Aorta (tissue), 5 donors: Measurements from ENCODE around the gene ZMYM3. TPM values are rescaled to one million over a fixed set of nuclear protein-coding genes. Genes with fewer than 3 reads are reported as not detected.

ENCODE experiments used
- ATAC-seq: fragments of 200-7000 bp; cut with Tn5 transposase; one replicate; pipeline ENCODE4 v1.9.1; 2022; ENCODE audit warnings: moderate library complexity; ENCODE audit not compliant: low FRiP score
- DNase-seq, 2 donors: peaks; one replicate each; pipeline ENCODE4 v3.0.0-alpha.2; 2020
- H3K27ac ChIP-seq, 2 donors: one replicate each; pipeline ENCODE4 v1.5.1; 2013; ENCODE audit warnings: low read length in 2 of 2, mild to moderate bottlenecking in 2 of 2, moderate library complexity in 2 of 2, control low read depth in 1 of 2, inconsistent platforms in 1 of 2, low read depth in 1 of 2
- H3K27me3 ChIP-seq, 2 donors: one replicate each; pipeline ENCODE4 v1.6.1; 2013; ENCODE audit warnings: control low read depth in 1 of 2, low read length in 1 of 2, mild to moderate bottlenecking in 1 of 2, moderate library complexity in 1 of 2; ENCODE audit not compliant: insufficient read depth in 2 of 2, control insufficient read depth in 1 of 2
- H3K36me3 ChIP-seq, 2 donors: one replicate each; pipeline ENCODE4 v1.6.1; 2013; ENCODE audit warnings: control low read depth in 1 of 2, low read length in 1 of 2, mild to moderate bottlenecking in 1 of 2; ENCODE audit not compliant: insufficient read depth in 2 of 2, control insufficient read depth in 1 of 2
- H3K4me1 ChIP-seq, 2 donors: one replicate each; pipeline ENCODE4 v1.6.1; 2013; ENCODE audit warnings: low read length in 2 of 2, control low read depth in 1 of 2, mild to moderate bottlenecking in 1 of 2, moderate library complexity in 1 of 2; ENCODE audit not compliant: insufficient read depth in 2 of 2, control insufficient read depth in 1 of 2
- H3K4me3 ChIP-seq, 2 donors: one replicate each; pipeline ENCODE4 v1.5.1; 2013; ENCODE audit warnings: low read length in 2 of 2, control low read depth in 1 of 2, mild to moderate bottlenecking in 1 of 2
- H3K9me3 ChIP-seq: one replicate; pipeline ENCODE4 v1.6.1; 2013; ENCODE audit warnings: mild to moderate bottlenecking, low read length; ENCODE audit not compliant: control insufficient read depth
- WGBS, 2 donors: extraction: QIAGEN DNeasy Blood & Tissue Kit; methylation state at CpG; one replicate each; pipeline ENCODE4 v1.1.7; 2013; 5-methylcytosine and 5-hydroxymethylcytosine counted together
- intact Hi-C, 2 donors: fragments of 100-400 bp; cut with DNase I; formaldehyde crosslinking; loops; one replicate each; pipeline versions ENCODE4 v1.14.2 to v1.15.0; 2022
- polyA plus RNA-seq, 2 donors: library from polyadenylated mRNA; stranded (reverse); fragments of 200-250 nt; gene quantifications; one replicate each; pipeline ENCODE4 v1.2.3, GENCODE V29; 2013
- total RNA-seq, 2 donors: library from RNA; stranded (reverse); fragmentation: NEBNext Ultra II Directional; extraction: Animal tissue kit (Norgen Biotek cat#: 25700); gene quantifications; one replicate each; pipeline ENCODE4 v1.2.1, GENCODE V29; 2021
- donor health status: healthy with polysubstance abuse.
- donor health status: Bipolar disorder and iron deficiency.
- donor health status: DM: no; HTN: no; CAD: no.
- donor health status: DM: no; HTN: no; CAD: no.
- donor health status: DM: yes; HTN: yes; CAD: no.

ZMYM3 gene
- total and polyA plus RNA-seq, 4 donors, result 3.8 to 26.0 (median 15.4) TPM

DNA sequence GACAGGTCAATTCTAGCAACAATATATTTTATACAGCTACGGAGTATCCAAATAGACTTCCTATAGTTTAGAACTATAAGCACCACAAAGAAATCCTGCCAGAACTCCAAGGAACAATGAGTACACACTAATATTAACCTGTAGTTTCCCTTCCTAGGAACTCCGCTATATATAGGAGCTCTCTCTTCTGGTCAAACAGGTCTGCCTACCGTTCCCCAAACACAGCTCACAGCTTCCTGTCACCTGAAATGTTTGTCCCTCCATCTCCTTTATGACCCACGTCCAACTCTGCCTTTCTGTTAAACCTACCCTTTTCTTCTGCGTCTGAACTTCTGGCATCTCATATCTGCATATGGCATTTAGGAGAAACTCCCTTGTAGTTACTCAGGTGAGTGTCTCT, 41.4 kb downstream of the ZMYM3 start:
- intact Hi-C loops, result no loop called here
- WGBS, 2 donors, result 58 to 59% methylated on average over 5 of the region's 5 CpGs
- no peak for ATAC-seq
- H3K27me3 ChIP-seq, result no peaks in the 10 kb centered on the region
- DNase-seq, result no peak
- H3K36me3 ChIP-seq, result no peaks in the 10 kb centered on the region
- no peaks in the 10 kb centered on the region for H3K4me1 ChIP-seq
- H3K27ac ChIP-seq, result no peak overlapping the region
- no peak overlapping the region for H3K4me3 ChIP-seq
- H3K9me3 ChIP-seq, result no peaks in the 10 kb centered on the region

DNA sequence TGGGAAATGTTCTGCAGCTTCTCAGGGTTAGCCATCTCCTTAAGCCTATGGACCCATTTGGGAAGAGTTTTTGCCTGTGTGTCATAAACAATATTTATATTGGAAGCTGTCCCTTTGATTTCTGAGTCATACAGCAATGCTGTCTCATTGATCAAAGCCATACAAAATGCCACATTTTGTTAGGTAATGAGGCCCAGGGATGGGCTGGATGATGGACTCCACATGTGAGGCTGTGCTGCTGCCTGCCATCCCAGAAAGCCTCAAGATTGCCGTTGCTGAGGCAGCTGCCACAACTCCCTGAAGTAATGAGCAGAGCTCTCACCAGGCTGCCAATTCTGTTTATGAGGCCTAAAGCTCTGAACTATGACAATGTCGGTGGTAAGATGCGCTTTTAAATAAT, 43.1 kb downstream of the ZMYM3 start:
- H3K27me3 ChIP-seq, result no peaks in the 10 kb centered on the region
- H3K36me3 ChIP-seq, result no peaks in the 10 kb centered on the region
- H3K27ac ChIP-seq, result no peak overlapping the region
- H3K9me3 ChIP-seq, result no peaks in the 10 kb centered on the region
- DNase-seq (no peak), ATAC-seq (no peak)
- no peaks in the 10 kb centered on the region for H3K4me1 ChIP-seq
- no peak overlapping the region for H3K4me3 ChIP-seq
- WGBS, 2 donors, result 69 to 75% methylated on average over 3 of the region's 3 CpGs
- intact Hi-C loops, result no loop called here

GRCh38 chrX:71199252-71200008, 54.5 kb downstream of the ZMYM3 start:
- H3K27me3 ChIP-seq, result no peaks in the 10 kb centered on the region
- DNase-seq (no peak), ATAC-seq (no peak)
- H3K27ac ChIP-seq, result no peak overlapping the region
- no peak overlapping the region for H3K4me3 ChIP-seq
- intact Hi-C loops, result no loop called here
- no peaks in the 10 kb centered on the region for H3K36me3 ChIP-seq
- H3K9me3 ChIP-seq, result no peaks in the 10 kb centered on the region
- 78 to 82% methylated on average over 7 of the region's 7 CpGs for WGBS, 2 donors
- H3K4me1 ChIP-seq, result no peaks in the 10 kb centered on the region

GRCh38 chrX:71198066-71198465, 55.9 kb downstream of the ZMYM3 start:
- ATAC-seq, result no peak
- H3K9me3 ChIP-seq, result no peaks in the 10 kb centered on the region
- no peaks in the 10 kb centered on the region for H3K4me1 ChIP-seq
- no peaks in the 10 kb centered on the region for H3K36me3 ChIP-seq
- intact Hi-C loops, result no loop called here
- no peak overlapping the region for H3K4me3 ChIP-seq
- no peaks in the 10 kb centered on the region for H3K27me3 ChIP-seq
- WGBS, 2 donors, result 62% methylated on average over 3 of the region's 3 CpGs
- no peak overlapping the region for H3K27ac ChIP-seq
- no peak for DNase-seq

DNA sequence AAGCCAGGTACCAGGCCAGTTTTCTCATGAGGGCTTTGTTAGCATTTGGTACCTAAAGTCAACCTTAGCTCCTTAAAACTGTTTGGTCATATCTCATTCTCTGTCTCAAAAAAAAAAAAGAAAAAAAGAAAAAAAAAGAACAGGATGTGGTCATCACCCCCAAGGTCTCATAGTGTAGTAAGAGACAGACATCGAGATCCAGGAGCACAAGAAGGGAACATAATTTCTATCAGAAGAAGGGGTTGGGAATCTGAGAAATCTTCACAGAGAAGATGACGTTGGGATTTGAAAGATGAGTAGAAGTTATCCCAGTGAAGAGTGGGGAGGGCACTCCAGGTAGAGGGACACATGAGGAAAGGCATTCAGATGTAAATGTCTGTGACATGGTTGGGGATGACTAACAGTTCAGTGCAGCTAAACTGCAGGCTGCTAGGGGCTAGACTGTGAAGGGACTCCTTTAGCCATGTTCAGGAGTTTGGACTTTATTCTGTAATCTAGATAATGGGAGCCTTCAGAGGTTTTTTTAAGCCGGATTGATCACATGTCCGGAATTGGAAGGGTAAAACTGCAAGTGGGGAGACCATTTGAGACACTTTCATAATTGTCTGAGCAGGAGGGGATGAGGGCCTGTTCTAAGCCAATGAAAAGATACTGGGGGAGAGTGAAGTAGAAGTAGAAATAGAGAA, 57.8 kb downstream of the ZMYM3 start:
- 63 to 69% methylated on average over 4 of the region's 4 CpGs for WGBS, 2 donors

DNA sequence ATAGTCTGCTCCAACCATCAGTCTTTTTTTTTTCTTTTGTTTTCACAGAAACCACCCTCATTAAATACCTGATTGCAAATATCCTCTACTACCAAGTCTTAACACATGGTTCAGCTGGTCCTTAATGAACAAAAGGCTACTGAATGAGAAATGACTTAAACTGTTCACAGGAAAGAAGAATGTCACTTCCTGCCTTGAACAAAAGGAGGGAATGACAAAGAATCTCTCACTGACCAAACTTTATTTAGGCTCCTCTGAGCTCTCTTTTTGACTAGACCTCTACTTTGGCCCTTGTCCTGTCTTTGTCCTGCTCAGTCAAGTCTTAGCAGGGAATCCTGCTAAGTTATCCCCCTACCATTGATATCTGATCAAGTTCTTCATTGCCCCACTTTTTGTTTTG, 62.7 kb downstream of the ZMYM3 start:
- ATAC-seq (no peak), DNase-seq (no peak)
- Histone ChIP-seq H3K4me3 (no peak overlapping the region), H3K27ac (no peak overlapping the region), H3K36me3 (no peaks in the 10 kb centered on the region), H3K9me3 (no peaks in the 10 kb centered on the region), H3K4me1 (no peaks in the 10 kb centered on the region), H3K27me3 (no peaks in the 10 kb centered on the region)
- intact Hi-C loops, result no loop called here

More for the DNA sequence above, 57.8 kb downstream of the ZMYM3 start:
- no peak for ATAC-seq
- no peak for DNase-seq
- Histone ChIP-seq H3K9me3 (no peaks in the 10 kb centered on the region), H3K27me3 (no peaks in the 10 kb centered on the region), H3K4me3 (no peak overlapping the region), H3K27ac (no peak overlapping the region), H3K36me3 (no peaks in the 10 kb centered on the region), H3K4me1 (no peaks in the 10 kb centered on the region)
- intact Hi-C loops, result no loop called here

Other genes with a start within 250 kb of the ZMYM3 start
- 10 to 100 TPM; 50.2 to 60.4 TPM for gene SNX12, start 185.8 kb downstream of the ZMYM3 start, total RNA-seq
- gene SNX12, start 185.8 kb downstream of the ZMYM3 start, polyA plus RNA-seq, result 10 to 100 TPM; 31.8 to 66.0 TPM
- gene FOXO4, start 158.3 kb downstream of the ZMYM3 start, total RNA-seq, result 10 to 100 TPM; 24.2 to 31.5 TPM
- 10 to 100 TPM; 18.1 to 29.8 TPM for gene FOXO4, start 158.3 kb downstream of the ZMYM3 start, polyA plus RNA-seq
- not detected for gene CXorf65, start 147.4 kb downstream of the ZMYM3 start, total RNA-seq
- gene CXorf65, start 147.4 kb downstream of the ZMYM3 start, polyA plus RNA-seq, result under 1 TPM in 1 of 2 donors, not detected in 1; 0.26 TPM
- gene IL2RG, start 142.6 kb downstream of the ZMYM3 start, total RNA-seq, result 1 to 10 TPM; 4.4 to 7.1 TPM
- gene IL2RG, start 142.6 kb downstream of the ZMYM3 start, polyA plus RNA-seq, result 1 to 10 TPM; 1.4 to 7.6 TPM
- 10 to 100 TPM; 51.5 to 68.4 TPM for gene MED12, start 135.5 kb downstream of the ZMYM3 start, total RNA-seq
- 10 to 100 TPM in 1 of 2 donors, 1 to 10 TPM in 1; 5.0 to 14.6 TPM for gene MED12, start 135.5 kb downstream of the ZMYM3 start, polyA plus RNA-seq
- 1 to 10 TPM; 1.5 to 4.5 TPM for gene NLGN3, start 109.3 kb downstream of the ZMYM3 start, total RNA-seq
- gene NLGN3, start 109.3 kb downstream of the ZMYM3 start, polyA plus RNA-seq, result 1 to 10 TPM in 1 of 2 donors, under 1 TPM in 1; 0.63 to 1.2 TPM
- gene GJB1, start 30.9 kb downstream of the ZMYM3 start, total RNA-seq, result not detected
- 1 to 10 TPM in 1 of 2 donors, not detected in 1; 2.0 TPM for gene GJB1, start 30.9 kb downstream of the ZMYM3 start, polyA plus RNA-seq
- gene NONO, start 29.5 kb upstream of the ZMYM3 start, total RNA-seq, result 100 to 1,000 TPM; 191 to 208 TPM
- 100 to 1,000 TPM in 1 of 2 donors, 10 to 100 TPM in 1; 85.8 to 158 TPM for gene NONO, start 29.5 kb upstream of the ZMYM3 start, polyA plus RNA-seq
- gene ITGB1BP2, start 47.6 kb upstream of the ZMYM3 start, total RNA-seq, result 10 to 100 TPM; 12.6 to 22.3 TPM
- gene ITGB1BP2, start 47.6 kb upstream of the ZMYM3 start, polyA plus RNA-seq, result 10 to 100 TPM; 10.8 to 14.9 TPM
- 10 to 100 TPM; 45.0 to 58.5 TPM for gene TAF1, start 112.2 kb upstream of the ZMYM3 start, total RNA-seq
- 10 to 100 TPM in 1 of 2 donors, 1 to 10 TPM in 1; 5.5 to 15.2 TPM for gene TAF1, start 112.2 kb upstream of the ZMYM3 start, polyA plus RNA-seq